Fibroblast of skin of left quadriceps (primary cell): Measurements from ENCODE around the gene HSPA5.
A peak's percentile ranks its signal among the peaks of the same experiment; 100 is the strongest.
"Not testable (repeated sequence)": the region's sequence is repeated elsewhere in the genome, so short reads cannot be mapped to it uniquely, and the experiment has no call there.

Experiments used
- DNase-seq, 2 experiments: peaks; one replicate each; pipeline ENCODE4 v3.0.0-alpha.2; 2013; ENCODE audit warnings: low read depth in 2 of 2

Gene HSPA5

DNA sequence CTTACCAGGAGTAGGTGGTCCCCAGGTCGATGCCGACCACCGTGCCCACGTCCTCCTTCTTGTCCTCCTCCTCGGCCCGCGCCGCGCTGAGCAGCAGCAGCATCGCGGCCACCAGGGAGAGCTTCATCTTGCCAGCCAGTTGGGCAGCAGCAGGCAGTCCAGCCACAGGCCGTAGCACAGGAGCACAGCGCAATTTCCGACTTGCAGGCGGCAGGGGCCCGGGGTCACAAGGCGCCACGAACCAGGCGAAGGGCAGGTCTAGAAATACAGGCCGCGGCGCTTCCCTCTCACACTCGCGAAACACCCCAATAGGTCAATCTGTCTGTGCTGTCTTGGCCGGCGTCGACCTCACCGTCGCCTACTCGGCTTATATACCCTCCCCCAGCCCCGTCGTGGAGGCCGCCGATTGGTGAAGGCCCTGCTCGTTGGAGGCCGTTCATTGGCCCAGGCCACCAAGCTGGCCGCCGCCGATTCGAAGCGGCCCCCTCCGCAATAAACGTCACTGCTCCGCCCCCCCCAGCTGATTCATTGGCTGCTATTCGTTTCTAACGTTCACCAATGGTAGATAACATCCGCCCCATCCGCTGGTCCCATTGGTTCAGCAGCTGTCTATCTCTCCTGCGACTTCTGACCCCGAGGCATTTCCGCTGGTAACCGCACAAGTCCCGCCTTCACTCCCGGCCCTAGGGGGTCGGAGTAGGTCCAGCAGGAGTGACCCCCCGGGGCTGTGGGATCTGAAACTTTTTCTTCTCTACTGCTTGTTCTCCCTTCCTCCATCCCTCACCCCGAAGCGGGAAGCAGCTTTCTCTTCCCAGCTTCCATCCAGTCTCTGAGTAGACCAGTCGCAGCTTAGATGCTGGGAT lies at the start of gene HSPA5:
Gene HSPA5 (minus strand): TSS at position 344 of the 863 bp plus-strand sequence. CDS start 217 bp downstream, at position 127.
- peak; percentile 100 for DNase-seq

DNA sequence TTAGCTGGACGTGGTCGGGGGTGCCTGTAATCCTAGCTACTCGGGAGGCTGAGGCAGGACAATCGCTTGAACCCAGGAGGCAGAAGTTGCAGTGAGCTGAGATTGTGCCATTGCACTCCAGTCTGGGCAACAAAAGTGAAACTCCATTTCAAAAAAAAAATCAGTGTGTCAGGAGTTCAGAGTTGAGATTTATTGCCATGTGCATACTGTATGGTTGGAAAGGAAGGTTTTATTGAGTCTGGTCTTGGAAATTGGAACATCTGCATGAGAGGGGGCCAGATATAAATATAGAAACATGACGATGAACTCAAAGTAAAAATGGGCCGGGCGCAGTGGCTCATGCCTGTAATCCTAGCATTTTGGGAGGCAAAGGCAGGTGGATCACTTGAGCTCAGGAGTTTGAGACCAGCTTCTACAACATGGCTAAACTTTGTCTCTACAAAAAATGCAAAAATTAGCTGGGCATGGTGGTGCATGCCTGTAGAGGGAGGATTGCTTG lies 45.8 kb upstream of the HSPA5 start:
- DNase-seq = not testable (repeated sequence)

DNA sequence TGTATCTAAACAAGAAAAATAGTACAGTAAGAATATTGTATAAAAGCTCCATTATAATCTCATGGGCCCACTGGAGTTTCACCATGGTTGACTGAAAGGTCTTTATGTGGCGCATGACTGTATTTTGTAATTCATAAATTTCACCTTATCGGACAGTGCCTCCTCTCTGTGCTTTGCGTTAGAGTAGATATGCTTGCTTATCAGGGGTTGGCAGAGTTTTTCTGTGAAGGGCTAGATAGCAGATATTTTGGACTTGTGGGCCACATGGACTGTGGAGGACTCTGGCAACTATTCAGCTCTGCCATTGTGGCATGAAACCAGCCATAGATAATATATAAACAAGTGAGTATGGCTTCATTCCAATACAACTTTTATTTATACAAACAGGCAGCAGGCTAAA lies 43.7 kb upstream of the HSPA5 start:
- no peak for DNase-seq

DNA sequence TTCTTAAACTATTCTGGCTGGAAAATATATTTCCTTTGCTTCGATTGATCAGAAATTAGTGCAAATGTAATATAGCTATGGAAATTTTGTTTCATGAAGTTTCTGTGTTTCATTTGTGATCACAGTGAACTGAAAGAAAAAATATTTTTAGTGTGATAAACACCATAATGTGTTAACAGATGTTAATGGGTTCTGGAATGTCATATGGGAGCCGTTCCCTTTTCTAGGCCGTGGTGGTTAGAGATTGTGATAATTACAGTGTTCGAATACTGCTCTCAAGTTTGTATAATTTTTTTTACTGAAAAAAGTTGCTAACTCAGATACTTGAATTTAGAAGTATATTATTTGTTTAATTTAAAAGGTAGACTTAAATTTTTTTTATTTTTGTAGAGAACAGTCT lies 39.8 kb upstream of the HSPA5 start:
- no peak for DNase-seq

DNA sequence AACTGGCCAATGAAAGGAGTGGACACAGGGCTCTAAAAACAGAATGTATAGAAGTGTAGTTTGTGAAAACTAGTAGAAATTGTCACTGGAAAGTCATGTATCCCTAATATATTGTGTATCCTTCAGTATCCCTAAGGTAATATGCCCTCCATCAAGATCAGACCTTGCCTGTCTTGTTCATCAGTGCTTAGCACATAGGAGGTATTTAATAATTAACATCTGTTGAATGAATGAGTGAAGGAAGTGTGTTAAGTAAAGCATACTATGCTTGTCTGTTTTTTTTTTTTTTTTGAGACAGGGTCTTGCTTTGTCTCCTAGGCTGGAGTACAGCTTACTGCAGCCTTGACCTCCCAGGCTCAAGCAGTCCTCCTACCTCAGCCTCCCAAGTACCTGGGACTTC lies 36.3 kb upstream of the HSPA5 start:
- no peak for DNase-seq

DNA sequence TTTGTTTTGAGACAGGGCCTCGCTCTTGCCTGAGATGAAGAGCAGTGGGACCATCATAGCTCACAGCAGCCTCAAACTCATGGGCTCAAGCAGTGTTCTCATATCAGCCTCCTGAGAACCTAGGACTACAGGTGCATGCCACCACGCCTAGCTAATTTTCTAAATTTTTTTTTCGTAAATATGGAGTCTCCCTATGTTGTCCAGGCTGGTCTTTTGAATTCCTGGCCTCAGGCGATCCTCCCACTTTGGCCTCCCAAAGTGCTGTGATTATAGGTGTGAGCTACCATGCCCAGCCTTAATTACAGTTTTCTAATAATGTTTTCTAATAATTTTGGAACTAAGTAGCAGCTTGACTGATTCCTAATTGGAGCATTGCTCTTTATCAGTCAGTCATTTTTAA lies 35.6 kb upstream of the HSPA5 start:
- DNase-seq = no peak

DNA sequence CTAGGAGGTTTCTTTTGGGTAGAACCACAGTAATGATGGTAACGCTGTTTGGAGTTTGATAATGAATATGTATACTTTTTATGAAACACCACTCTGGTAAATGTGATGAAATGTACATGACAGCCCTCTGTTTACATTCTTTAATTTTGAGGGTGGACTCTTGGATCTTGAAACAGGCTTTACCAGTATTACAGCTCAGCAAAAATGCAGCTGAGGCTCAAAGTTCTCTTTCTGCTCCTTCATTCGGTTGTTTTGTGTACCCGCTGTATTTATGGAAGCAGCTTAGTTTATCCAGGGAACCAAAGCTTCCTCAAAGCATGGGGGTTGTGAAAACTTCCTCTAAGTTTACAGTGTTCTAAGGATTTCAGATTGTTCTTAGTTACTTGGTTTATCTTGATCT lies 31.6 kb upstream of the HSPA5 start:
- no peak for DNase-seq

DNA sequence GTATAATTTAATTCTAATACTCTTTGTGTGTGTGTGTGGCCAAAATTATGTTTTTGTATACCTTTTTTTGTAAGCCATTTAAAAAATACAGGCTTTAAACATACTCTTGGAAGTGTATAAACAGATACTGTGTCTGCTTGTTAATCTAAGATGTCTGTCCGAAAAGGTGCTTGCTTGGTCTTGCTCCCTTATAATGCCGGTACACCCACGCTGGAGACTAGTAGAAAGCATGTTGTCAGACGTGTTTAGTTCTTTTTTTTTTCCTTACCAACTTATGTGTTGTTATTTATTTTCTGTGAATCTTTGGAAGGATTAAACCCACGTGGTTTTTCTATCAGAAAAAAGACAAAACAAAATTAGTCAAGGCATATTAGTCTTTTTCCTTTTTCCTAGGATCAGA lies 29.9 kb upstream of the HSPA5 start:
- DNase-seq = no peak

DNA sequence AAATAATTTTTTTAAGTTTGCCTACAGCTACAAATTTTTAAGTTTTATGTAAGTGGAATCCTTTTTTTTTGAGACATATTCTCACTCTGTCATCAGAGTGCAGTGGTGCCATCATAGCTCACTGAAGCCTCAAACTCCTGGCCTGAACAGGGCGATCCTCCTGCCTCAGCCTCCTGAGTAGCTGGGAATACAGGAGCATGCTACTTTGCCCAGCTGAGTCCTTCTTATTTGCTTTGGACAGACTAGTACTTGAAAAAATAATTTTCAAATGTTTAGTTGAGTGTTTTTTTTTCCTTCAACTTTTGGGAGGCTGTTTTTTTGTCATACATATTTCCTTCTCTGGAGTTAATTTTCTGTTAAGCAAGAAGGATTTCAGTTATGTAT lies 27.9 kb upstream of the HSPA5 start:
- DNase-seq = no peak

DNA sequence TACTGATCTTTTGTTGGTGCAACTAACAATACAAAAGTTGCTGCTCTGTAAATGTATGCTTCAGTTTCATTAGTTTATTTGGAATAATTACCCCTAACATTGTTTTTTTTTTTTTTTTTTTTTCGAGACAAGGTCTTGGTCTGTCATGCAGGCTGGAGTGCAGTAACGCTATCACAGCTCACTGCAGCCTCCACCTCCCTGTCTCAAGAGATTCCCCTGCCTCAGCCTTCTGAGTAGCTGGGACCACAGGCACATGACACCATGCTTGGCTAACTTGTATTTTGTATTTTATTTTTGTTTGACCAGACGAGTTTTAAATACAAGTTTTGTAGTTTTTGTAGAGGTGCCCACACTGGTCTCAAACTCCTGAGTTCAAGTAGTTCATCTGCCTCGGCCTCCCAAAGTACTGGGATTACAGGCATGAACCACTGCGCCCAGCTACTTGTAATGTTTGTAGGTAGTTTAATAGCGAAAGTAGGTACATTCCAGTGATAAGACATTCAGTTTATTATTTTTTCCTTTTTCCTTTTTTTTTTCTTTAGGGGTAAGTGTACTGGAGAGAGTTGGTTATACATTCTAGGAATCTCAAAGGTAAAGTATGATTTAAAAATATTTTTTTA lies 27.4 kb upstream of the HSPA5 start:
- DNase-seq = no peak

DNA sequence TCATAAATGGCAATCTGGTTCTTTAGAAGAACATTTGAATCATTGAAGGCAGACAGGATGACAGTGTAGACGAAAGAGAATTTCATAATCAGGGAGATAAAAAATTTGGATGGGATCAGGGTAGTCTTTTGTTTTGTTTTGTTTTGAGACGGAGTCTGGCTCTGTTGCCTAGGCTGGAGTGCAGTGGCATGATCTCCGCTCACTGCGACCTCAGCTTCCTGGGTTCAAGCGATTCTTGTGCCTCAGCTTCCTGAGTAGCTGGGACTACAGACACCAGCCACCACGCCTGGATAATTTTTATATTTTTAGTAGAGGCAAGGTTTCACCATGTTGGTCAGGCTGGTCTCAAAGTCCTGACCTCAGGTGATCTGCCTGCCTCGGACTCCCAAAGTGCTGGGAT lies 22.9 kb upstream of the HSPA5 start:
- not testable (repeated sequence) for DNase-seq

DNA sequence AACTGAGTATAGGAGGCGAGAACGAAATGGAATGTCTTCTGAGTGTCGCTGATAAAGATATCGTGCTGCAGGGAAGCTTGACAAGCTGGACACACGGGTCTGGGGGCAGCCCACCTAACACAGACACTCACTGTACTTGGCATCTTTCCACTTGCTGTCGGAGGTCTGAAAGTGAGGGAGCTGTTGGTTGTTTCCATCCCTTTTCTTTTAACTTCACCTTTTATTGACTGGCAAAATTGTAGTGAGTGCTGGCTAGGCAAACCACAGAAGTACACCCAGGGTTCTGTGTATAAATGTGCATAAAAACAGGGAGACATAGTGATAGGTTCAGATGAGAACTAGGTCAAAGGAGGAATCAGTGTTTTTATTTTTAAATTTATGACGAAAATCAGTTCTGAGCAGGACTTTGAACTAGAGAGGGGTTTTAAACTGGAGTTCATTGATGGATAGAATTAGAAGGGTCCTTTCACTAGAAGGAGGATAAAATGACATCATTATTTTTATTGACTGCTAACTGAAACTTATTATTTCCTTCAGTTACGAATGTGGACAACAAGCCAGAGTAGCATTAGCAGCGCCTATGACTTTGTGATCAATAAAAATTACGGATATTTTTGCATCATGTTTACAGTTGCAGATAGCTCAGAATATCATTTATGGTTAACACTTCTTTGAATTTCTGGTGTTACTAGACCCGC lies 21.3 kb upstream of the HSPA5 start:
- no peak for DNase-seq

DNA sequence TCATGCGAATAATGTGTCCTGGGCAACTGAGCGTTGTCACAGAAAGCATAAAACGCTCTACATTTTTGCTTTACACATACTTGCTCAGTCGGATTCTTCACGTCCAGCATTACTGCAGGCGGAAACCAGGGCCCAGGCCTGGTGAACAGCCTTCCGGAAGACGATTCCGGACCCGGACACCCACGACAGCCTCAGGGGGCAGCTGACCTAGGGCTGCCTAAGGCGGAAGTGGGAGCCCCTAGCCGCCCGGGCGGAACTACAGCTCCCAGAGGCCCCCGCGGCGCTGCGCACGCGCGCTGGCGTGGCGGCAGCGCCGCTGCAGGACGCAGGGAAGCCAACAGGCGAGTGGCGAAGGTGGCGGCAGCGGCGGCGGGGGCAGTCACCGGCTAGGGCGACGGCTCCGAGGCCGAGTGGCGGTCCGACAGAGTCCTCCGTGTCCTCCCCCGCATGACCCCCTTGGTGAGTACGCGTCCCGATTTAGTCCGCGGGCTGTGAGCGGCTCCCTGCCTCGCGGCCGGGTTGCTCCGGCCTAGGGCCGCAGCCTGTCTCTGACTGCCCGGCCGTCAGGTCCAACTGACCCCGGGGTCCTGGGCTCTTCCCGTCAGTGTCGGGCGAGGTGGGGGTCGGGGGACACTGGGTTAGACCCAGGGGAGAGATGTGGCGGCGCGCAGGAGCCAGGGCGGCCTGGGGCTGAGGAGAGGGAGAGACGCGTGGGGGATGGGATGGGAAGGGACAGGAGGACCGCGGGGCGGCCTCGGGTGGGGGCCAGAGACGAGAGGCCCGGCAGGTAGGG lies 20.6 kb upstream of the HSPA5 start, which contains the start of gene GAPVD1:
Gene GAPVD1 (plus strand): TSS at position 326 of the 793 bp plus-strand sequence. CDS start 37,096 bp downstream, outside the sequence.
- peak; percentile 65 to 70 for DNase-seq

DNA sequence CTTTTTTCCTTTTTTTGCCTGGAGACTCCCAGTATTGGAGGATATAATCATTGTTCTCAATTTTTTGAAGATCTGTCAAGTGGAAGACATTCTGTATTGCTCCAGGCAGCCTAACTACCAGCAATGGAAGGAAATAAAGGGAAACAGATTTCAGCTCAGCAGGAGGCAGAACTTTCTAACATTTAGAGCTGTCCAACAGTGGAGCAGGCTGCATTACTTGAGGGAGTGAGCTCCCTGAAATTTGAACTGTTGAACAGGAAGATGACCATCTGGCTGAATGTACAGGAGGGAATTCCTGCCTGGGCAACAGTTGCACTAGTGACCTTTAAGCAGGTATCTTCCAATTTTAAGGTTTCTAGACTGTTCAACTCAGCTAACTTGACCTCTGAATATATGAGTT lies 19.4 kb upstream of the HSPA5 start:
- no peak for DNase-seq

DNA sequence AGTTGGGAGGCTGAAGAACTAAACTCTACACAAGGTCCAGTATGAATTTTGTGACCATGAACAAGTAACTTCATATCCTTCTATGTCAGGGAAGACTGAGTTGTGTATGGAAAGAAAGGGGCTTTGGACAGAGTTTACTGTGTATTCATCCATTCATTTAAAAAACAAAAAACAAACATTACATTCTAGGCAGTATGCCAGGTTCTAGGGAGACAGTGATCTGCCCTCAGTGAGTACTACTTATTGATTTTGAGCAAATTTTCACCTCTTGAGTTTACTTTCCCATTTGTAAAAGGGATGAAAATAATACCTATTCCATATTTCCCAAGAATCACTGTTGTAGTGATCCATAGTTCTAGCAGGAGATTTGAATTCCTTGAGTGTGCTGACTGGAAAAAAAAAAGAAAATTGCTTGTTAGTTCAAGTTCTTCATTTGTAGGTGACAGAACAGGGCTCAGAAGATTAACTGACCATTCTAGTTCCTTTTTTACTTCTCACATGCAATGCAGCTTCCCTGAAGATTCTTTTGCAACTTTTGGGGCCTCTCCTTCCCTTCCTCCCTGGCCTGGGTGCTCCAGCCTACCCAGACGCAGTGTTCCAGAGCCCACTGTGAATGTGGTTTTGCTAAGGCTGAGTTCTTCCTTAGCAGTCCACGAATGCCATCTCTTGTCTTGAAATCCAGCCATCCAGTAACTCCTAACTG lies 17.8 kb upstream of the HSPA5 start:
- DNase-seq = no peak

DNA sequence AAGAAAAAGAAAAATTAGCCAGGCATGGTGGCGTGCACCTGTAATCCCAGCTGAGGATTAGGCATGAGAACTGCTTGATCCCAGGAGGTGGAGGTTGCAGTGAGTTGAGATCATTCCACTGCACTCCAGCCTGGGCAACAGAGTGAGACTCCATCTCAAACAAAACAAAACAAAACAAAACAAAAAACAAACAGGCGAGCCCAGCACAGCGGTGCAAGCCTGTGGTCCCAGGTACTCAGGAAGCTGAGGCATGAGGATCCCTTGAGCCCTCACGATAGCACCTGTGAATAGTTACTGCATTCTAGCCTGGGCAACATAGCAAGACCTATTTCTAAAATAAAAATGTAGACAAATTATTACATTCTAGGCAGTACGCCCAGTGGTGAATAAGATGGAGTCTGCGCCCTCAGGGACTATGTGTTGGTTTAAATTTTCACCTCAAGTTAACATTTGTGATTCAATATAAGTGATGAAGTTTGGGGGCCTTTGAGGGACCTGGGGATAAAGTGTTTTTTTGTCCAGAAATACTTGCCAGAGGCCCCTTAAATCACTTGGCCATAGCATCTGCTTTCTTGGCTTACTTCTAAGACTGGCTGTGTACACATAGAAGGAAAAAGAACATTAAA lies 17.1 kb upstream of the HSPA5 start:
- DNase-seq = no peak

DNA sequence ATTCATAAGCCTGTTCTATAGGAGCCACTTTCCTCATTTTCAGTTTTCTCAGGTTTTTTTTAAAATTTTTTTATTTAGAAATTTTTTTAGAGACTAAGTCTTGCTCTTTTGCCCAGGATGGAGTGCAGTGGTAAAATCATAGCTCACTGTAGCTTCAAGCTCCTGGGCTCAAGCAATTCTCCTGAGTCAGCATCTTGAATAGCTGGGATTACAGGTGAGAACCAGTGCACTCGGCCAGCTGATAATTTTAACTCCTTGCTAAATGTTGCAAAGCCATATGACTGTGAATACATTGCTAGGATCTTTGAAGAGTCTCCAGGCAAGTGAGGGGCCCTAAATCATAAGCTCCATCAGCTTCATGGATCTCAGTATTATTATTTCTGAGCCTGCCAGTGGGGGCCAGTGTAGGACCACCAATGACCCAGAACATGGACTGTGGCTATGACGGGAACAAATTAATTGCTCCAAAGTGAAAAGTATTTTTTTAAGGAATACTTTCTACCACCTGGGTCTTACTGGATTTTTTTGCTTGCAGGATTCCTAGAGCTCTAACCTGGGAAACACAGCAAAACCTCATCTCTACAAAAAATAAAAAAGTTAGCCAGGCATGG lies 14.7 kb upstream of the HSPA5 start:
- no peak for DNase-seq

DNA sequence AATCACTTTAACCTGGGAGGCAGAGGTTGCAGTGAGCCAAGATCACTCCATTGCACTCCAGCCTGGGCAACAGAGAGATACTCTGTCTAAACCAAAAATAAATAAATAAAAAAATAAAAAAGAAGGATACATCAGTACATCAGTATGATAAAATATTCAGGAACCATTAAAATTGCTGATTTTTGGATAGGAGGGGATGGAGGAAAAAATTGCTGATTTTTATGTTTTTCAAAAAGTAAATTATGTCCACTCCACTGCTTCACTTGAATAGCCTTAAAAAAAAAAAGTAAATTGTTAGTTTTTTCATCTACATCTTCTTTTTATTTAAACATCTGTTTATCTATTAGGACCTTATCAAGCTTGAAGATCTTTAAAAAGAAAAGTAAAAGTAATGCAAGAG lies 13.1 kb upstream of the HSPA5 start:
- no peak for DNase-seq

DNA sequence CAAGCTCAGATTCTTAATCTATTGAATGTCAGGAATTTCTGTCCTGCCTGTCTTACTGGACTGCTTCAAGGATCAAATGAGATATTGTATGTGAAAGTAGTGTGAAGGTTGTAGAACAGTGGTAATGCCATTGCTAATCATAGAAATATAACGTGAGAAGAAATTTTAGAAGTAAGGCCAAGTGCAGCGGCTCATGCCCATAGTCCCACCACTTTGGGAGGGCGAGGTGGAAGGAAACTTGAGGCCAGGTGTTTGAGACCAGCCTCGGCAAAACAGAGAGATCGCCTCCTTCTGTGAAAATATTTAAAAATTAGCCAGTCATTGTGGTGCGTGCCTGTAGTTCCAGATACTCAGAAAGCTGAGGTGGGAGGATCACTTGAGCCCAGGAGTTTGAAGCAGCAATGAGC lies 5.1 kb upstream of the HSPA5 start:
- no peak for DNase-seq

DNA sequence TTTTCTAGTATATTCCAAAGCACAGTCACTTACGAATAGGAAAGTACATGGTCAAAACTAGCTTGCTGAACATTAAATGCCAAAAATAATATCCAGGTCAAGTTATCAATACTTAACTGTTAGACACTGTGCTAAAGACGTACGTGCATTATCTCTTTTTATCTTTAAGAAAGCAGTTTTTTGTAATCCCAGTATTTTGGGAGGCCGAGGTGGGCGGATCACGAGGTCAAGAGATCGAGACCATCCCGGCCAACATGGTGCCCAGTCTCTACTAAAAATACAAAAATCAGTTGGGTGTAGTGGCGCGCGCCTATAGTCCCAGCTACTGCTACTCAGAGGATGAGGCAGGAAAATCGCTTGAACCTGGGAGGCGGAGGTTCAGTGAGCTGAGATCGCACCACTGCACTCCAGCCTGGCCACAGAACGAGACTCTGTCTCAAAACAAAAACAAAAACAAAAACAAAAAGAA lies 2.7 kb upstream of the HSPA5 start:
- no peak for DNase-seq
